ENCODE data around the gene VRK1.

Gene VRK1

DNA sequence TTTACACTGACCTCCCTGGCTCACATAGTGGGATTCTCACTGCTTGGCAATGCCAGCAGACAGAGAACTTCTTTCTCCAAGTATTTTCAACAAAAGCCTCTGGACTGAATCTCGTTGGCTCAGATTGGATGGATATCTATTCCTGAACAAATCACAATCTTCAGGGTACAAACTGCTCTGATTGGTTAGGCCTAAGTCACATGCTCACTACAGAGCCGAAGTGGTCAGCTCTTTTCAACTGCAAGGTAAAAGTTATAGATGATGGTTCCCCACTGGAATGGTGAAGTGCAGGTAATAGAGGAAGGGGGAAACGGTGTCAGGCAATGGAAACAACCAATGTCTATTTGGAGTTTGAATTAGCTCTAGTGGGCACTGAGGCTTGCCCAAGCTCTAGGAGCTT is 16.7 kb upstream of the VRK1 start:
- TF ChIP-seq GATA2 (IDR thresholded peaks at IDR 0.05; ENCODE audit: low read depth, low read length) (no peak), GATA3 (IDR thresholded peaks at IDR 0.05; ENCODE audit: low read depth, low read length) (no peak)

DNA sequence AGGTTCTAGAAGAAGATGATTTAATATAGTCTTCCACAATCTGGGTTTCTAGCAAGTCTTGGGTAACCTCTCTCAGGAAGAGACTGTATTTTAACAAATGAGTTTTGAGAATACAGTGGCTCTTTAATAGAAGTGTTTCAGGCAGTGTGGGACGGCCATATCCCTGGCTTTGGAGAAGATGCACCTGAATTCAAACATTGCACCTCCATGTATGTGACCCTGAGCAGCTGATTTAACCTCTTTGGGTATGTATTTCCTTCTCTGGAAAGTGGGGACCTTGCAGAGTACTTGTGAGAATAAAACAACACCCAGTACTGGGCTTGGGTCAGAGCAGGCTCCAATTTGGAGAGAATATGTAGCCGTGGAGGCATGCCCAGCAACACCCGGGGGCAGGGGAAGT is 15.8 kb upstream of the VRK1 start:
- TF ChIP-seq GATA2 (IDR thresholded peaks at IDR 0.05; ENCODE audit: low read depth, low read length) = no peak
- TF ChIP-seq GATA3 (IDR thresholded peaks at IDR 0.05; ENCODE audit: low read depth, low read length) = no peak

DNA sequence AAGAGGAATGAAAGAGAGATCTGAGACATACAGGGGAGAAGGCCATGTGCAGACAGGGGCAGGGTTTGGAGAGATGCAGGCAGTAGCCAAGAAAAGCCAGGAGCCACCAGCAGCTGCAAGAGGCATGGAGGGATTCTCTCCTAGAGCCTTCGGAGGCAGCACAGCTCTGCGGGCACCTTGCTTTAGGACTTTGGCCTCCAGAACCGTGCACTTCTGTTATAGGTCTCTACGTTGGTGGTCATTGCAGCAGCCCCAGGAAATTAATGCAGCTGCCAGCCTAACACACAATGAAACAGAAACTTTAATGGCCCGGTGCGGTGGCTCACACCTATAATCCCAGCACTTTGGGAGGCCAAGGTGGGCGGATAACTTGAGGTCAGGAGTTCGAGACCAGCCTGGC is 14.7 kb upstream of the VRK1 start:
- TF ChIP-seq GATA3 (IDR thresholded peaks at IDR 0.05; ENCODE audit: low read depth, low read length) = no peak
- no peak for TF ChIP-seq GATA2 (IDR thresholded peaks at IDR 0.05; ENCODE audit: low read depth, low read length)

DNA sequence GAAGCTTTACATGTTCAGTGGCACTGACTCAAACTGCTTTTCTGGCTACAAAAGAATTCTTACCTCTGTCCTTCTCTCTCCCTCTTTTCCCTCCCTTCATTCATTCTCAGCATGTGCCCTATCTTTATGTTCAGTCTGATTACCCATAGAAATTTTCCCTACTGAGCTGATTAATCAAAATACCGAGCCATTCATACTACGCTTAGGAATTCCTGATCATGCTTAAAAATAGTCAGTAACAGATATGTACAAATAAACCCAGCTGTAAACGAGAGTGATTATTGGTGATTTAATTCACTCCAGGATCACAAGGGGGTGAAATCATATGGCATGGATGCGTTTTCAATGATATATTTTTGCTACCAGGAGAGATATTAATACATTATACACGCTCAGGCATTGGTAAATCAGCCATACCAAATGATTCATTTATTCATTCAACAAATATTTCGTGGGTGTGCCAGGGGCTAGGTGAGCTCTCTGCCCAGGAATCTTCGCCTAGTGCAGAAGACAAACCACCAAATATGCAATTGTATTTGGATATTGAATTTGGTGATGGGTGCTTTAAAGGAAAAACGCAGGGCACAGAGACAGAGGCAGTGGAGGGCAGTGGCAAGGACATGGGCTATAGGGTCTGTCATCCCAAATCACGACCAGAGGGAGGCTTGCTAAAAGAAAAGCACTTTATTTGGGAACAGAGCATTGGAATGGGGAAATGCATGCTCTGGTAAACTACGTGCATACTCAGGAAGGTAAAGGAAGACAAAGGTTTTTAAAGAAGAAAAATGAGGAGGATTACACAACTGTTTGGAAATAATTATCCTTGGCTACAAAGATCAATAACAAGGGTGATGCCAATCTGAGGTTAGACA is 13.9 kb upstream of the VRK1 start:
- TF ChIP-seq GATA2 (IDR thresholded peaks at IDR 0.05; ENCODE audit: low read depth, low read length) = no peak
- no peak for TF ChIP-seq GATA3 (IDR thresholded peaks at IDR 0.05; ENCODE audit: low read depth, low read length)

DNA sequence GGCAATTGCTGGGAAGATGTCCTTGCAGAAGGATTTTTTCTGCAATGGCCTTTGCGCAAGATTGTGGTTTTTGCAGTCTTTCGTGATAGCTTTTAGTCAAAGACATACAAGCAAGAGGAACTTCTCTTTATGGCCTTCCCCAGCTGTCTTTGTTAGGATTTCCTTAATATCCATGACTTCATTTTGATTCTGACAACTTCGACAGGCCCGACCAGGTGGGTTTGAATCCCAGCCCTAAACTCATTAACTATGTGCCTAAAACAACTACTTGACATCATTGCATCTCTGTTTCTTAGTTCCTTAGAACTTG is 13.3 kb upstream of the VRK1 start:
- TF ChIP-seq GATA3 (IDR thresholded peaks at IDR 0.05; ENCODE audit: low read depth, low read length) (no peak), GATA2 (IDR thresholded peaks at IDR 0.05; ENCODE audit: low read depth, low read length) (no peak)

DNA sequence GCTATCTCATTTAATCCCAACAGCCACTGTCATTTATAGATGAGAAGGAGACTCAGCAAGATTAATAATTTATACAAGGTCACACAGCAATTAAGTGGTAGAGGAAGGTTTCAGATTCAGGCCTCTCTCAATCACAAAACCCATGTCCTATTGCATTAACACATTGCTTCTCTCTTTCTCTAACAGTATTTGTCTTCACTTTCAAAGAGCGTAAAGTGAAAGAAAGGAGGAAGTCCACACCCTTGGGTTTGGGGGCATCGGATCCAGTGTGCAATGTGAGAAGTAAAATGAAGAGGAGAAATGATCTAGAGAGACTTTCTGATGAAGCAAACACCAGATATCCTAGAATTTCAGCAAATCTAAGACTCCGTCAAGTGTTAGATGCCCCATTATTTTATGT is 7.0 kb upstream of the VRK1 start:
- TF ChIP-seq GATA2 (IDR thresholded peaks at IDR 0.05; ENCODE audit: low read depth, low read length) = no peak
- no peak for TF ChIP-seq GATA3 (IDR thresholded peaks at IDR 0.05; ENCODE audit: low read depth, low read length)

DNA sequence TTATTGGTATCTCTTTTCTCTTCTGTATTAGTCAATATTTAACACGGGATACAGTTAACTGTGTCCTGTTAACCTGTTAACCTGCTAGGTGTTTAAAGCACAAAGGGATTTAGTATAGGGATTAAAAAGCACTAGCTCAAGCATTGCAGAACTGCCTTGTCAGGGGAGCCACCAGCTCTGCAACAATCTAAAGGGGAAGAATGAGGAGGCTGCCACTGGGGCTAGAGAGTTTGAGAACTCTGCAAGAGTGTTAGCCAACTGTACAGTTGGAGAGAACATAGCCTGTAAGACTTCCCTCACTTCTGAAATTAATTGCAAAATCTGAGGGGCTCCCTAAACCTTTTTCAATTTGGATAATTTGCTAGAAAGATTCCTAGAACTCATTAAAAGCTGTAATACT is 6.5 kb upstream of the VRK1 start:
- TF ChIP-seq GATA3 (IDR thresholded peaks at IDR 0.05; ENCODE audit: low read depth, low read length) (no peak), GATA2 (IDR thresholded peaks at IDR 0.05; ENCODE audit: low read depth, low read length) (no peak)

DNA sequence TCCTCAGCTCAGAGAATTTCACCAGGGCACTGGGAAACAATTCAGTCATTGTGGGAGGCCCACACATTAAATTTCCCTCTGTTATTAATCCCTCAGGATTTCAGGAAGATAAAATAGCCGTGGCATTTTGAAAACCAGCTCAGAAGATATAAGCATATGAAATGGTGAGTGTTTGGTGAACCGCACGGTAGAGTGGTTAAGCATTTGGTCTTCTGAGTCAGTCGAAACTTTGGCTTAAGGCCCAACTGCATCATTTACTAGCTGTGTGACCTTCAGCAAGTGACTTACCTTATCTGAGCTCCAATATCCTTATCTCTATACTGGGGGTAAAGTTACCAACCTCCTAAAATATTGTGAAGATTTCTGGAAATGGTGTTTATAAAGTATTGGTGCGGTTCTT is 5.2 kb upstream of the VRK1 start:
- TF ChIP-seq GATA2 (IDR thresholded peaks at IDR 0.05; ENCODE audit: low read depth, low read length) (no peak), GATA3 (IDR thresholded peaks at IDR 0.05; ENCODE audit: low read depth, low read length) (no peak)

DNA sequence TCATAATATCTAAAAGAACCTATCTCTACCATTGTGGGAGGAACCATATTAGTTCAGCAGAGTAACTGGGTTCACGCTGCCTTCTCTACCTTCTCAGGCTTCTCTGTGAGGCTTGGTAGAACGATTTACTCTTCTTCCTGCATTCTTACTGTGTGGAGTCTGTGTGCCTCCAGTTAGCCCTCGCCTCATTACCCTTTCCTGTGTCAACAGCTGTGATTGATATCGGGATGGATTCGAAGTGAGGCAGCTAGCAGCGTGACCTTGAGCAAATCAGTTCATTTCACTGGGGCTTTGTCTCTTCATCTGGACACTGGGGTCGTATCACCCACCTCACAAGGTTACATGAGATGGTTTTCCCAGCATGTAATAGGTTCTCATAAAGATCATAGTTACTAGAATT is 4.6 kb upstream of the VRK1 start:
- TF ChIP-seq GATA3 (IDR thresholded peaks at IDR 0.05; ENCODE audit: low read depth, low read length) = no peak

DNA sequence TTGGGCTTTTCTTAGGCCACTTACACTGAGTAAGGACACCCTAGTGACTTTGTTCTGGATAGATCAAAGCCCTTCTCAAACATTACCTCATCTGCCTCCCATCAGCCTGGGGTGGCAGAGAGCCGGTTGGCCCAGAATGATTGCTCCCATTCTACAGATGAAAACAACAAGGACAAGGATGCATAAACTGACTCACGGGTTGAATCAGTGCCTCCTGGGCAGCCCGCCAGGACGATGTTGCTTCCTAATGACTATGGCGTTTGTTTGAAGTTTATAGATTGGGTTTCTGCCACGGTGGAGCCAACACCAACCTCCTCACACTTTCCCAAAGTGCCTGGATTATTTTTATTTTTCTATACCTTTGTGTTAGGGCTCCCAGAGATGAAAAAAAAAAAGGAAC is 3.6 kb upstream of the VRK1 start:
- no peak for TF ChIP-seq GATA2 (IDR thresholded peaks at IDR 0.05; ENCODE audit: low read depth, low read length)
- no peak for TF ChIP-seq GATA3 (IDR thresholded peaks at IDR 0.05; ENCODE audit: low read depth, low read length)

DNA sequence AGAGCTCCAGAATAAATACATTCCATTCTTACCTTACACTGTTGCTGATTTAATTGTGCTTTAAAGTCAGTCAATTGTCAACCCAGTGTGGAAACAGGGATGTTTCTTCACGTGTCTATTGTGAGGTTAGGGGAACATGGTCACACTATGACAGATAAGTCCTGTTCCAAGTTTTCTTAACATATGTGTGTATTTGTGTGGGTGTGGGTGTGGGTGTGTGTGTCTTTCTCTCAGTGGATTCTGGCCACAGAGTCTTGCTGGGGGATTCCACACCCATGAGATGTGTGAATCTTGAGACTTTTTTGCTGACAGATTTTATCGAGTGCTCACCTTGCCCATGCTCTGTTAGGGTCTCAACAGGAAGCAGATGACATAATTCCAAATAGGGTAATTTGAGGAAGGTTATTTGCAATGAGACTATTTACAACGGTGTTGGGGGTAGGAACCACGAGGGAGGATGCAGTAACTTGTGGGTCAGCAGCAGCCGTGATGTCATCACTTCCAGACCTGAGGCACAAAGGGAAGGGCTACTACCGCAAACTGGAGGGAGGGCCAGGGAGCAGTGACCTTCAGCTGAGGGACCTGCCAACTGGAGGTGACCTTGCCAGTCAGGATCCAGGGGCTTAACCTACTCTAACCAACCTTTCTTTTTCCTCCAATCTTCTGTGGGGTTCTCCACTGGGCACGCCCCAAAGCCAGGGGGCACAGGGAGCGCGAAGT is 1.9 kb upstream of the VRK1 start:
- TF ChIP-seq GATA3 (IDR thresholded peaks at IDR 0.05; ENCODE audit: low read depth, low read length) = no peak

DNA sequence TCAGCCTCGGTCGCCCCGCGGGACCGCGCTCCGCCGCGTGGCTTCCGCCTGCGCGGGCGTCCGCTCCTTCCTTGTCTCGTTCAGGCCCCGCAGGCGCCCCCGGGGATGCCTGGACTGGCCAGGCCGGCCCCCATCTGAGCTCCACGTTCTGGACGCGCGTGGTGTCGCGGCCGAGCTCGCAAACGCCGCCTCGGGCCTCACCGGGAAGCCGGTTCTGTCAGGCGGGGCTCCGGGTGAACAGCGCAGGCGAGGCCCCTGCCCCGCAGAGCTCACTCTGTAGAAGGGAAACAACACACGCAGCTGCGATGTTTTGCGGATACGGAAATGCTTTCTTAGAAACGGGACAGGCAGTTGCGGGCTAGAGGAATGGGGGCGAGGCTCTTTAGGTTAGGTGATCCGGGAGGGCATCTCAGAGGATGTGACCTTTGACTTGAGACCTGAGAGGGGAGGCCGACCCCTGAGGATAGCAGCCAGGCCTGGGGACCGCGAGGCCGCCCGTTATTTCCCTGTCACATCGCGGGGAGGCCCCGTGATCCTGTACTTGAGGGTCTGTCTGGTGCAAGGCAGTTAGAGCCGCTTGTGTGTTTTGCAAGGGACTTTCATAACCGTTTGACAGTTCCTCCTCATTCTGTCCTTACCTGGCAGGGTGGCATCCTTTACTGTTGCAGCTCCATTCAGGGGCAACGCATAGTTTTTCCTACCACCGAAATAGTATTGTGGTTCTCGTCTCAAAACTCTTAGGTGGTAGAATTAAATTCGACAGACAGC is 584 bp downstream of the VRK1 start:
- TF ChIP-seq GATA3 (IDR thresholded peaks at IDR 0.05; ENCODE audit: low read depth, low read length) = no peak
- TF ChIP-seq GATA2 (IDR thresholded peaks at IDR 0.05; ENCODE audit: low read depth, low read length) = no peak

DNA sequence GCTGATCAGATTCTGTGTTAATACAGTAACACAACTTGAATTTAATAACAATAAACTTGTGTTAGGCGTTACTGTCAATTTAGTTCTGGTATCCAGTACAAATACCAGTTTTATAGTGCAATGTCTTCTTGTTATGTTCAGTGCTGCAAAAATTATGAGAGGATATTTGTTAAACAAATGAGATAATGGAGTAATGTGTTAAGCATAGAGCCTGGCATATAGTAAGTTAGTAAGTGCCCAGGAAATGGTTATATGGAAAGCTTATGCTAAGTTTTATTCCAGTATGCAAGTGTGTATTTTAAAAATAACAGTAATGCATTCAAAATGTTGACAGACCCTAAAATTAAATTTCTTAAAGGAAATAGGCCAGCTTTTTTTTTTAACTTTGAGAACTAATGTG is 1.8 kb downstream of the VRK1 start:
- TF ChIP-seq GATA2 (IDR thresholded peaks at IDR 0.05; ENCODE audit: low read depth, low read length) = no peak
- no peak for TF ChIP-seq GATA3 (IDR thresholded peaks at IDR 0.05; ENCODE audit: low read depth, low read length)

DNA sequence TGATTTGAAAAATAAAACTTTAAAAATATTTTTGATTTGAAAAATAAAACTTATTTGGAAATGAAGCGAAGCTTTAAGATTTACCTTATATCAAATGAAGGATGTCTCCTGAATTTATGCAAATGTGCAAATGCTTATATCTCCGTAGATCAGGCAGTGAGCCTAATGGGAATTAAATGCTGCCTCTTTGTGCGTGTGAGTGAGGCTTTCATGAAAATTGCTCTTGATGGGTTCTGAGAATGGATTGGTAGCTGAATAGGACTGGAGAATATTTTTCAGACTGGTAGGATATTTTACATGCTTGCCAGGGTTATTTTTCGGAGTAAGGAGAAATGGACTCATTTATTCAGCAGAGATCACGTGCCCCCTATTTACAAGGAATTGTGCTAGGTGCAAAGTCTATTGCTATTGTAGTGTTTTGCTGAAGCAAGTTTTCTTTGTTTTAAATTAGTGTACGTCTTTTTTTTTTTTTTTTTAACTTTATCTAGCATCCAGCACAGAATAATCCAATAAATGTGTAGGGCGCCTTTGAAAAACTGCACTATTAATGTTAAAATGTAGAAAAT is 2.4 kb downstream of the VRK1 start:
- TF ChIP-seq GATA2 (IDR thresholded peaks at IDR 0.05; ENCODE audit: low read depth, low read length) (no peak), GATA3 (IDR thresholded peaks at IDR 0.05; ENCODE audit: low read depth, low read length) (no peak)
